Neural crest cell (in vitro differentiated cells): Measurements from ENCODE around the gene MS4A6E. TPM values are rescaled to one million over a fixed set of nuclear protein-coding genes. Genes with fewer than 3 reads are reported as not detected.

Source experiments
- DNase-seq: peaks from one replicate; pipeline ENCODE4 v3.0.0; 2021; ENCODE audit warnings: low read depth, mixed read lengths, low spot score
- H3K27ac Mint-ChIP-seq: one replicate; pipeline ENCODE4 v1.8.0; 2021; ENCODE audit warnings: mild to moderate bottlenecking, mixed read lengths; ENCODE audit not compliant: unreplicated experiment
- H3K27me3 Mint-ChIP-seq: 2 replicates; pipeline ENCODE4 v1.8.0; 2021; ENCODE audit warnings: low read depth, mild to moderate bottlenecking, mixed read lengths
- H3K36me3 Mint-ChIP-seq: 2 replicates; pipeline ENCODE4 v1.8.0; 2021; ENCODE audit warnings: low read depth, mild to moderate bottlenecking, mixed read lengths
- H3K4me1 Mint-ChIP-seq: 2 replicates; pipeline ENCODE4 v1.8.0; 2021; ENCODE audit warnings: mixed read lengths
- H3K4me3 Mint-ChIP-seq: one replicate; pipeline ENCODE4 v1.8.0; 2021; ENCODE audit warnings: mild to moderate bottlenecking, mixed read lengths
- H3K9me3 Mint-ChIP-seq: 2 replicates; pipeline ENCODE4 v1.8.0; 2021; ENCODE audit warnings: mixed read lengths
- CTCF ChIP-seq: fragments of 200-600 bp; sonication (generic); conservative IDR thresholded peaks from 2 replicates; pipeline ENCODE4 v1.5.0; 2021; ENCODE audit warnings: antibody characterized with exemption, mild to moderate bottlenecking
- total RNA-seq: library from RNA; stranded (reverse); gene quantifications from 2 replicates; pipeline ENCODE4 v1.2.1, GENCODE V29; 2021

The MS4A6E gene
- total RNA-seq, 1 donor from 2014 or later, result not detected

GRCh38 chr11:60347084-60347797 is 20.2 kb downstream of the MS4A6E start:
- Mint-ChIP-seq H3K27me3 (no peaks in the 10 kb centered on the region), H3K36me3 (no peaks in the 10 kb centered on the region), H3K4me3 (no peak overlapping the region), H3K27ac (no peak overlapping the region), H3K4me1 (peaks cover 2% of the 10 kb centered on the region), H3K9me3 (peaks cover 2% of the 10 kb centered on the region)
- TF ChIP-seq CTCF, result no peak
- DNase-seq, result no peak

- H3K27ac Mint-ChIP-seq, result no peak overlapping the region
Measured at GRCh38 chr11:60348116-60348515, 21.1 kb downstream of the MS4A6E start.

GRCh38 chr11:60349990-60350389 is 22.9 kb downstream of the MS4A6E start:
- Mint-ChIP-seq H3K4me3 (no peak overlapping the region), H3K27ac (no peak overlapping the region), H3K9me3 (peaks cover 5% of the 10 kb centered on the region), H3K36me3 (no peaks in the 10 kb centered on the region), H3K4me1 (no peaks in the 10 kb centered on the region), H3K27me3 (no peaks in the 10 kb centered on the region)
- no peak for DNase-seq
- no peak for TF ChIP-seq CTCF

More at GRCh38 chr11:60348116-60348515, 21.1 kb downstream of the MS4A6E start:
- no peak for DNase-seq
- no peak for TF ChIP-seq CTCF
- Mint-ChIP-seq H3K9me3 (peaks cover 2% of the 10 kb centered on the region), H3K36me3 (no peaks in the 10 kb centered on the region), H3K4me1 (no peaks in the 10 kb centered on the region), H3K27me3 (no peaks in the 10 kb centered on the region), H3K4me3 (no peak overlapping the region)

GRCh38 chr11:60357771-60358170 is 30.7 kb downstream of the MS4A6E start:
- DNase-seq, result no peak
- no peak overlapping the region for H3K27ac Mint-ChIP-seq
- H3K9me3 Mint-ChIP-seq, result peaks cover 3% of the 10 kb centered on the region
- H3K4me1 Mint-ChIP-seq, result no peaks in the 10 kb centered on the region
- no peak for TF ChIP-seq CTCF
- no peaks in the 10 kb centered on the region for H3K36me3 Mint-ChIP-seq
- H3K27me3 Mint-ChIP-seq, result no peaks in the 10 kb centered on the region
- no peak overlapping the region for H3K4me3 Mint-ChIP-seq

GRCh38 chr11:60360621-60361020 is 33.6 kb downstream of the MS4A6E start:
- no peak overlapping the region for H3K4me3 Mint-ChIP-seq
- no peak for TF ChIP-seq CTCF
- peaks cover 7% of the 10 kb centered on the region for H3K4me1 Mint-ChIP-seq
- no peaks in the 10 kb centered on the region for H3K36me3 Mint-ChIP-seq
- no peaks in the 10 kb centered on the region for H3K9me3 Mint-ChIP-seq
- H3K27me3 Mint-ChIP-seq, result no peaks in the 10 kb centered on the region
- H3K27ac Mint-ChIP-seq, result no peak overlapping the region
- no peak for DNase-seq
